Gastrocnemius medialis (tissue), 4 donors: ENCODE measurements around the gene LPAR1. TPM values are rescaled to one million over a fixed set of nuclear protein-coding genes. Genes with fewer than 3 reads are reported as not detected.

Experiments
- ATAC-seq, 2 donors: fragments of 150-250 bp; one replicate each; pipeline ENCODE4 v1.9.1; 2016
- DNase-seq, 2 donors: peaks; one replicate each; pipeline ENCODE4 v3.0.0-alpha.2; 2019
- H3K27ac ChIP-seq, 4 donors: fragments of 200-600 bp; sonication (generic); 1 replicate in 1 of 4; 2 replicates in 3 of 4; pipeline ENCODE4 v1.5.1; 2016 to 2018; ENCODE audit warnings: mild to moderate bottlenecking in 2 of 4, moderate library complexity in 1 of 4
- H3K27me3 ChIP-seq, 3 donors: fragments of 200-600 bp; sonication (generic) in 2 of 3; 1 replicate in 1 of 3; 2 replicates in 2 of 3; pipeline versions ENCODE4 v1.5.1 to v1.6.0; 2016 to 2019; ENCODE audit warnings: mild to moderate bottlenecking in 1 of 3, moderate library complexity in 1 of 3
- H3K36me3 ChIP-seq, 2 donors: fragments of 200-600 bp; sonication (generic) in 1 of 2; one replicate each; pipeline ENCODE4 v1.5.1; 2017 to 2018
- H3K4me1 ChIP-seq, 2 donors: fragments of 200-600 bp; sonication (generic) in 1 of 2; one replicate each; pipeline ENCODE4 v1.5.1; 2016 to 2017; ENCODE audit warnings: mild to moderate bottlenecking in 2 of 2
- H3K4me3 ChIP-seq, 4 donors: fragments of 200-600 bp; sonication (generic) in 3 of 4; 1 replicate in 1 of 4; 2 replicates in 3 of 4; pipeline ENCODE4 v1.5.1; 2016 to 2019; ENCODE audit warnings: mild to moderate bottlenecking in 2 of 4
- H3K9me3 ChIP-seq, 3 donors: fragments of 200-600 bp; sonication (generic) in 2 of 3; 1 replicate in 1 of 3; 2 replicates in 2 of 3; pipeline ENCODE4 v1.5.1; 2016 to 2019
- CTCF ChIP-seq, 5 experiments: fragments of 450-650 bp in 3 of 5; fragments of 200-600 bp in 2 of 5; sonication (generic) in 2 of 5; IDR thresholded peaks in 4 of 5; conservative IDR thresholded peaks in 1 of 5; 1 replicate in 4 of 5; 2 replicates in 1 of 5; pipeline ENCODE4 v1.5.1; 2016 to 2019; ENCODE audit warnings: antibody characterized with exemption in 5 of 5, mild to moderate bottlenecking in 3 of 5, moderate library complexity in 3 of 5
- POLR2A ChIP-seq, 2 donors: fragments of 450-650 bp; IDR thresholded peaks; one replicate each; pipeline ENCODE4 v1.6.1; 2017; ENCODE audit warnings: antibody characterized with exemption in 2 of 2, mild to moderate bottlenecking in 2 of 2, moderate library complexity in 2 of 2
- in situ Hi-C, 4 donors: fragments of 200-750 bp; cut with MboI; loops; one replicate each; pipeline versions ENCODE4 v1.15.0 to v1.8.0; 2017; ENCODE audit warnings: low sequenced_read_pairs in 4 of 4
- intact Hi-C: fragments of 100-400 bp; cut with DNase I; formaldehyde crosslinking; loops from one replicate; pipeline ENCODE4 v1.15.1; 2023; ENCODE audit warnings: low total_unique reads
- total RNA-seq, 4 donors: library from RNA; depleted of rRNA; stranded (reverse); fragments of >200 nt; gene quantifications; one replicate each; pipeline versions ENCODE4 v1.1.0 to v1.2.3, GENCODE V29; 2016

The LPAR1 gene
- total RNA-seq, 4 donors from 2014 or later = 5.5 to 20.2 (median 13.2) TPM

- TF ChIP-seq CTCF (IDR thresholded peaks at IDR 0.05 in 4 of 5, conservative IDR thresholded peaks at IDR 0.05 in 1 of 5) (no peak), POLR2A (IDR thresholded peaks at IDR 0.05) (no peak)
- intact Hi-C loops (no loop called here), in situ Hi-C loops (loop anchor here in 1 of 4 donors (10.0 kb wide), 1 partner anchor 64 kb away; no protein-coding TSS in a partner anchor)
Measured at GRCh38 chr9:110900456-110900855, 137.8 kb downstream of the LPAR1 start.

GRCh38 chr9:110898866-110899265, 139.4 kb downstream of the LPAR1 start:
- Histone ChIP-seq H3K27ac (no peak overlapping the region), H3K9me3 (no peaks in the 10 kb centered on the region), H3K4me3 (no peak overlapping the region), H3K4me1 (no peaks in the 10 kb centered on the region), H3K36me3 (no peaks in the 10 kb centered on the region), H3K27me3 (no peaks in the 10 kb centered on the region)
- DNase-seq = no peak
- in situ Hi-C loops (no loop called here), intact Hi-C loops (no loop called here)
- TF ChIP-seq POLR2A (IDR thresholded peaks at IDR 0.05) = no peak
- TF ChIP-seq CTCF (IDR thresholded peaks at IDR 0.05 in 4 of 5, conservative IDR thresholded peaks at IDR 0.05 in 1 of 5) = no peak
- no peak for ATAC-seq

More at GRCh38 chr9:110900456-110900855, 137.8 kb downstream of the LPAR1 start:
- no peaks in the 10 kb centered on the region for H3K4me1 ChIP-seq
- ATAC-seq (no peak), DNase-seq (no peak)
- H3K9me3 ChIP-seq = no peaks in the 10 kb centered on the region
- H3K4me3 ChIP-seq = no peak overlapping the region
- H3K27me3 ChIP-seq = no peaks in the 10 kb centered on the region
- no peaks in the 10 kb centered on the region for H3K36me3 ChIP-seq
- H3K27ac ChIP-seq = no peak overlapping the region

- DNase-seq (no peak), ATAC-seq (no peak)
- intact Hi-C loops (no loop called here), in situ Hi-C loops (no loop called here)
- no peak overlapping the region for H3K4me3 ChIP-seq
- TF ChIP-seq CTCF (IDR thresholded peaks at IDR 0.05 in 4 of 5, conservative IDR thresholded peaks at IDR 0.05 in 1 of 5) (no peak), POLR2A (IDR thresholded peaks at IDR 0.05) (no peak)
- H3K27me3 ChIP-seq = no peaks in the 10 kb centered on the region
- no peaks in the 10 kb centered on the region for H3K36me3 ChIP-seq
- no peak overlapping the region for H3K27ac ChIP-seq
- no peaks in the 10 kb centered on the region for H3K9me3 ChIP-seq
- no peaks in the 10 kb centered on the region for H3K4me1 ChIP-seq
Measured at GRCh38 chr9:110898358-110898757, 139.9 kb downstream of the LPAR1 start.

GRCh38 chr9:110897943-110898342, 140.3 kb downstream of the LPAR1 start:
- ATAC-seq = no peak
- Histone ChIP-seq H3K27ac (peak overlapping the region in 1 of 4 donors; percentile 42), H3K4me3 (no peak overlapping the region), H3K4me1 (no peaks in the 10 kb centered on the region), H3K9me3 (no peaks in the 10 kb centered on the region), H3K27me3 (no peaks in the 10 kb centered on the region), H3K36me3 (no peaks in the 10 kb centered on the region)
- intact Hi-C loops = no loop called here
- in situ Hi-C loops = no loop called here
- no peak for TF ChIP-seq CTCF (IDR thresholded peaks at IDR 0.05 in 4 of 5, conservative IDR thresholded peaks at IDR 0.05 in 1 of 5)
- TF ChIP-seq POLR2A (IDR thresholded peaks at IDR 0.05) = no peak
- DNase-seq = no peak
